Stimulated activated CD4-positive, alpha-beta T cell treated with anti-CD3 and anti-CD28 coated beads, Interleukin-2, amount 100 ng/mL, for 4 hours (primary cell): ENCODE data around the gene OLFML1.

ENCODE experiments used
- DNase-seq: peaks from one replicate; pipeline ENCODE4 v3.0.0-alpha.2; 2020; ENCODE audit warnings: low read depth

The OLFML1 gene

GRCh38 chr11:7532405-7533145 is 47.3 kb downstream of the OLFML1 start:
- DNase-seq = no peak

DNA sequence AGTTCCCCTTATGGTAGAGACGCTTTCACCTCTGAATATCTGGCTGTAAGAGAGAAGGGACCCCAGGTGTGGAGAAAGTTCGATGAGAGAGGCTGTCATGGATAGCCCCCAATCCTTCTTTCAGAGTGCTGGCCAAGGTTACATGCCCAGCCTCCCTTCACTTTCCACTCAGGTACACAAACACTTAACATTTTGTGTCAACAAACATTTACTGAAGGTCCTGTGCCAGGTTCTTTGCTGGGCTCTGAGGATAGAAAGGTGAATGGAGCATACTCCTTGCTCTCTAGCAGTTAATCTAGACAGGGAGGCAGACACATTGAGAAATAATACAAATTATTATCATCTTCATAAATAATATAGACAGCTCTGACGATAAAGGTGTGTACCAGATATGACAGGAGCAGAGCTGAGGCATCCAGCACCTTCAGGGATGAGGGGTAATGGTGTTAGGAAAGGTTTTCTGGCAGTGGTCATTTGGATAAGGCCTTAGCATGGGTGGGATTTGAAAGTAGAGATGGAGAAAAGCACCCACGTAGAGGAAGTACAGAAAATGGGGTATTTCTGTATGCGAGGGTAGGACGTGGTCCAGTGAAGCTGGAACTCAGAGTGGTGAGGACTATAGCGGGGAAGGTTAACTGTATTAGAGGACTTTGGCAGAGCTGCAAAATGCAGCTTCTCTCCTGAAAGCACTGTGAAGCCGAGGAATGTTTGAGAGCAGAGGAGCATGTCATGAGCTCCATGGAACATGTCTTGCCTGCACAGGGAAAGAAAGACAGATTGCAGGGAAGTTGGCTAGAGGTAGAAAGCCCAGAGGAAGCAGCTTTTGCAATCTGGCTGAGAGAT is 48.1 kb downstream of the OLFML1 start:
- no peak for DNase-seq

- no peak for DNase-seq
These were observed 48.7 kb downstream of the OLFML1 start for GRCh38 chr11:7534042-7534378.

DNA sequence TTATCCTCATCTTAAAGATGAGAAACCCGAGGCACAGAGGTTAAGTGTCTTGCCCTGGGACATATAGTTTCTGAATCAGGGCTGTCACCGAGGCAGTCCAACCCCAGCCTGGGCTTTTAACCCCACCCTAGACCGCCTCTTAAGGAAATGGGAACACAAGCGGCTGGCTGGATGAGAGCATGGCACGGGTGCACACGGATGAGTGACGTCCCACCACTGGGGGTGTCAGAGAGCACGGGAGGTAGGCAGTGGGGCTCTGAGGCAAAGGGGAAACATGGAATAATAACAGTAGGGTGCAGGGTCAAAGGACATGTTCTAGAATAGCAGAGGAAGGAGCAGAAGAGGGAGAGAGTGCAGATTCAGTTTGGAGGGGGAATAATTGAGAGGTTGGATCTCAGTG is 50.8 kb downstream of the OLFML1 start:
- no peak for DNase-seq

DNA sequence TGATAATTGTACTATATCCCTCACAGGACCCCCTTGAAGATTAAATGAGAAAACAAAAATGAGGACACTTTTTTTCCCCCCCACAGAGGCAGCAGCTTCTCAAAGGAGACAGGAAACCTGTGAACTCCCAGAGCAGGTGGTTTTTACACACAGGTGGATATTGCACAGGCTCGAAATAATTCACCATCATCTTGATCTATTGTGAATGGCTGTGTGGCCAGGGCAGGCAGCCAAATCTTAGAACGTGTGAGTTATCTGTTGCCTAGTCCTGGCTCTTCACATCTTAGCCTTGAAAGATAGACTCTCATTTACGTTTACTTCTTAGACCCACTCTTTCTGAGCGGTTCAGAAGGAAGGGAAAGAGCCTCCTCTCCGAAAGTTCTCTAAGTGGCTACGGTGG is 52.0 kb downstream of the OLFML1 start:
- no peak for DNase-seq

DNA sequence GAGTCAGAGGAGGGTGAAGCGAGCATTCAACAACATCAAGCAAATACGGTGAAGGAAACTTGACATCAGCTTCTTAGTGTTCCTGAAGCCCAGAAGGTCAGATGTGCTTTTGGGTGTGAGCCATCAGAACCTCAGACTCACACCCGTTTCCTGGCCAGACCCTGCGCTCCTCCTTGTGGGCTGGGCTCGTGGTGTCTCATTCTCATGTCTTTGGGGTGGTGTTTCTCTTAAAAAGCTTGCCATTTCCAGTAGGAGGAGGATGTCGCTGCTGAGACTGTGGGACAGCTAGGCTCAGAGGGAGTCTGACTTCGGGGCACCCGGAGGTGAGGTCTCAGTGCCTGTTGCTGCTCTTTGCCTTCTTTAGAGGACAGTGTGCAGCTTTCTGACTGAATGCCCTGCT is 52.7 kb downstream of the OLFML1 start:
- no peak for DNase-seq

DNA sequence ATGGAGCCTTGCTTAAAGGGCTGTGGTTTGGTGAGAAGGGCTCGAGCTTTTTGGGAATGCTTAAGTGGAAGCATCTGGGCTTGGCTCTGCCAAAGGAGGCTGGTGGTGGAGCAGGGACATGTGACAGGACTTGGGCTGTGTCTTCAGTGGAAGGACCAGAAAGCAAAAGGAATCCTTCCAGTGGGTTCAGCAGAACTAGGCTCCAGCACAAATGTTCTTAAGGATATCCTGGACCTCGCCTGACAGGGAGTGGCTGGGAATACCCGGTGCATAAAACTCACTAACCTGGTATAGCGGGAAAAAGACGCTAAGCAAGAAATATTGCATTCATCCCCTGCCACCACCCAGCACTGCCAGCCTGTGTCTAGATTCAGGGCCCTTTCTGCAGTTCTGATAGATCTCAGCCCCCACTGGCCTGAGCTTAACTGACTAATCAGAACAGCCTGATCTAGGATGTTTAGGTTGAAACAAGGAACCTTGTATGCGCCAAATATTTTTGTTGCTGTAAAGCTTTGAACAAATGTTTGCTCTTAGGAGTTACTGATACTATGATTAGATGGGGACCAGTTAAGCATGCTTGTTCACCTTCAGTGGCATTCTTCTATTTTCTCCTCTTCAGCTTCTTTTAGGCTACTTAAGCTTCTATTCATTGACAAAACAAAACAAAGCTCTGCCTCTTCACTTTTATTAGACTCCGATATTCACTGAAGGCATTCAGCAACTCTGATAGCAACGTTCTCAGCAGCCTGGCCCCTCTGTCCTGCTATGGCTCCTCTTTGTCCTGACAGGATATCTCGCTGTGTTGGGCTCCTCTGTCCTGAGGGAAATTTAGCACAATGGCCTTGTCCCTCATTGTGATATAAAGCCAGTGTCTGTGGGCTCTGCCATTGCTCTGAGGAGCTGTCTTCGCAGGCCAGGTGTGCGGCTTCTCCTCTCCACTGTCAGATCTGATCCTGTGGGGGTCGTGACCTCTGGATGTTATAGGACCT is 53.5 kb downstream of the OLFML1 start:
- DNase-seq = no peak

- DNase-seq = no peak
These were observed 55.7 kb downstream of the OLFML1 start for GRCh38 chr11:7540830-7541555.

- DNase-seq = no peak
These were observed 58.0 kb downstream of the OLFML1 start for GRCh38 chr11:7543302-7543701.

GRCh38 chr11:7544021-7544420 is 58.7 kb downstream of the OLFML1 start:
- no peak for DNase-seq

GRCh38 chr11:7545611-7546010 is 60.3 kb downstream of the OLFML1 start:
- DNase-seq = no peak

GRCh38 chr11:7546324-7546791 is 61.1 kb downstream of the OLFML1 start:
- no peak for DNase-seq

GRCh38 chr11:7547687-7548086 is 62.4 kb downstream of the OLFML1 start:
- DNase-seq = no peak

- no peak for DNase-seq
These were observed 63.5 kb downstream of the OLFML1 start for GRCh38 chr11:7548659-7549274.

- DNase-seq = no peak
These were observed 64.4 kb downstream of the OLFML1 start for GRCh38 chr11:7549681-7550080.

- DNase-seq = no peak
These were observed 66.3 kb downstream of the OLFML1 start for GRCh38 chr11:7551571-7551970.

DNA sequence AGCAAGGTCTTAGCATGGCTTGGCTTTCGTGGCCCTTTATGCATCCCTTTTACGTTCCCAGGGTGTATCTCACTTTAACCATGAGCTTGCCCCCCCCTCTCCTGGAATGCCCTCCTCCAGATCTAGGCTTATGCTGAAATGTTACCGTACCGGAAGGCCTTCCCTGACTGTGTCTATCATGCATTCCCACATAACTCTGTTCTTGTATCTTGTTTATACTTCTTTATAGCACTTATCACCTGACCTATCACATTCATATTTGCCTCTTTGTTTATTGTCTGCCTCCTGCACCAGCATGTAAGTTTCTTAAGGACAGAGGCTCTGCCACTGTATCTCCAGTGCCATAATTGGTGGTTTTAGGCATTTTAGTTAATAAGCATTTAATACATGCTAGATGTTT is 67.4 kb downstream of the OLFML1 start:
- DNase-seq = no peak

DNA sequence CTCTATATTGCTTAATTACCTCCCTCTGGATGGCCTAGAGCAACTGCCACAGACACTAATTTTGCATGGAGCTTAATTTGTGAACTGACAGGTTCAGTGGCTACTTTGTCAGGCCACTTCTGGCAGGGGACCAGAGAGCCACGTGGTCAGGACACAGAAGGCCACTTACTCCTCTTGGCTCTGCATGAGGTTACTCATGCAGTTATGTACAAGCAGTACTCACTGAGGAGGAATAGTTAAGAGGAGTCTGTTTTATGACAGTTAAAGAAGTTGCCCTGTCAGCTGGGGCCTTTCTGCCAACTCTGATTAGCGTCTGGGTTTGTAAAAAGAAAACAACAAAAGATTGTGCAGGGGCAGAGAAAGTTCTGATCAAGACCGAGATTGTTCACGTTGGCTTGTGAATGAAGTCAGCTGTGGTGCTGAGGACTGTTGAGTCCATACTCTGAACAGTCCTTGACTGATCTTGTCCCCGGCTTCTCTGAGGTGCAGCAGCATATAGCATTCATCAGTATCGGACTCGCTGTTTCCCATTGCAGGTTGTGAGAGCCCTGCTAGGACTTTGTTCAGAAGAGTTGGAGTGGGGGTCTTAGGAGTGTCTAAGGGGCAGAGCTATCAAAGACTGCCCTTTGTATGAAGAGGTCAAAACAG is 69.9 kb downstream of the OLFML1 start:
- no peak for DNase-seq

DNA sequence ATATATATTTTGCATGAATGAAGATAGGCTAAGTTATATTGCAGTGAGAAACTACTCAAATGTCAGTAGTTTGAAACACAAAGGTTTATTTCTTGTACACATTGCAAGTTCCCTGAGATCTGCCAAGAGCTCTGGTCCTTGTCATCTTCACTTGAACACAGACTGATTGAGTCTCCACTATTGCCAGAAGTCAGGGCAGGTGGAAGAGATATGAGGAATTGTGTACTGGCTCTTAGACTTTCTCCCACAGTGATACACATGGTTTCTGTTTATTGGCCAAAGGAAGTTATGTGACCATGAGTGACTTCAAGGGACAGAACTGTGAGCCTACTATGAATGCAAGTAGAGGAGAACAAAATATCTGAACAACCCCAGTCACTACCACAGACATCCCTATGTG is 72.7 kb downstream of the OLFML1 start:
- no peak for DNase-seq

- DNase-seq = no peak
These were observed 74.3 kb downstream of the OLFML1 start for GRCh38 chr11:7559398-7560283.
